ENCODE results near the gene FAM210A.

DNA sequence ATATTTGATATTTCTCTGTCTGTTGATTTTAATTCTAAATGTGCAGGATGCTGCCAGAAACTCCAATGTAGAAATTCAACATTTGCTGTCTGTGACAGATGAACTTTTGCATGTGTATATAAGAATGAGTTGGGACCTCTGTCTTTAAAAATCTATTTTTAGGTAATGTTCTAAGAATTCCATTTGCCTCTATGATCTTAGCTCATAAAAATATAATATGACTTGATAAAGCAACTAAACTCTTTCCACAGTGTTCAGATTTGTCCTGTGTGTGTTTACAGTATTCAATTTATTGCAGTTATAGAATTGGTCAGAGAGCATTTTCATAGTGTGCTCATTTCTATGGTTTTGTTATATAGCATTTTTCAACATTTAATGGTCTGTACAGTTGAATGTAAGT, 33.7 kb upstream of the FAM210A start:
- TF ChIP-seq, protein P1, sequence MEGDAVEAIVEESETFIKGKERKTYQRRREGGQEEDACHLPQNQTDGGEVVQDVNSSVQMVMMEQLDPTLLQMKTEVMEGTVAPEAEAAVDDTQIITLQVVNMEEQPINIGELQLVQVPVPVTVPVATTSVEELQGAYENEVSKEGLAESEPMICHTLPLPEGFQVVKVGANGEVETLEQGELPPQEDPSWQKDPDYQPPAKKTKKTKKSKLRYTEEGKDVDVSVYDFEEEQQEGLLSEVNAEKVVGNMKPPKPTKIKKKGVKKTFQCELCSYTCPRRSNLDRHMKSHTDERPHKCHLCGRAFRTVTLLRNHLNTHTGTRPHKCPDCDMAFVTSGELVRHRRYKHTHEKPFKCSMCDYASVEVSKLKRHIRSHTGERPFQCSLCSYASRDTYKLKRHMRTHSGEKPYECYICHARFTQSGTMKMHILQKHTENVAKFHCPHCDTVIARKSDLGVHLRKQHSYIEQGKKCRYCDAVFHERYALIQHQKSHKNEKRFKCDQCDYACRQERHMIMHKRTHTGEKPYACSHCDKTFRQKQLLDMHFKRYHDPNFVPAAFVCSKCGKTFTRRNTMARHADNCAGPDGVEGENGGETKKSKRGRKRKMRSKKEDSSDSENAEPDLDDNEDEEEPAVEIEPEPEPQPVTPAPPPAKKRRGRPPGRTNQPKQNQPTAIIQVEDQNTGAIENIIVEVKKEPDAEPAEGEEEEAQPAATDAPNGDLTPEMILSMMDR (IDR thresholded peaks at IDR 0.05; ENCODE audit: low read length): no peak
- TF ChIP-seq EZH2 (IDR thresholded peaks at IDR 0.05; ENCODE audit: borderline replicate concordance, low read length): no peak

Data from OCI-LY1 (cell line).